HEK293 (cell line): Measurements from ENCODE around the gene RNF11.
"Not testable (repeated sequence)": the region's sequence is repeated elsewhere in the genome, so short reads cannot be mapped to it uniquely, and the experiment has no call there.

Source experiments
- CTCF ChIA-PET: fragments of 350-600 bp; formaldehyde crosslinking; extraction: SDS; loops from one replicate; lab custom pipeline; 2021; ENCODE audit warnings: antibody characterized with exemption; lab: Yijun Ruan, JAX
- POLR2A ChIA-PET: fragments of 300-600 bp; formaldehyde crosslinking; extraction: SDS; loops from one replicate; lab custom pipeline; 2020; ENCODE audit warnings: antibody characterized with exemption, inconsistent platforms; lab: Yijun Ruan, JAX
- H3K27ac ChIP-seq: fragments of 200-500 bp; sonication (Bioruptor generic); 2 replicates; pipeline ENCODE4 v1.5.1; 2014; ENCODE audit warnings: low read depth, low read length, control low read depth, inconsistent platforms; ENCODE audit errors: extremely low read depth
- H3K36me3 ChIP-seq, 2 experiments: fragments of 200-500 bp in 1 of 2; sonication (Bioruptor generic) in 1 of 2; 1 replicate in 1 of 2; 2 replicates in 1 of 2; pipeline ENCODE4 v1.5.1; 2014 to 2017; ENCODE audit warnings: inconsistent platforms in 2 of 2, low read length in 2 of 2; ENCODE audit not compliant: control insufficient read depth in 2 of 2, insufficient read depth in 1 of 2
- H3K4me1 ChIP-seq: fragments of 200-500 bp; sonication (Bioruptor generic); 2 replicates; pipeline ENCODE4 v1.5.1; 2014; ENCODE audit warnings: mild to moderate bottlenecking, low read length, inconsistent platforms; ENCODE audit not compliant: control insufficient read depth, insufficient read depth
- H3K4me3 ChIP-seq: 2 replicates; pipeline ENCODE4 v1.5.1; 2011; ENCODE audit warnings: low read depth, mild to moderate bottlenecking, control low read depth, low read length, moderate library complexity
- H3K9me3 ChIP-seq: fragments of 200-500 bp; sonication (Bioruptor generic); 2 replicates; pipeline ENCODE4 v1.5.1; 2014; ENCODE audit warnings: low read depth, low read length, inconsistent platforms; ENCODE audit not compliant: control insufficient read depth, insufficient read depth
- KLF9 ChIP-seq: fragments of 450-650 bp; formaldehyde crosslinking; IDR thresholded peaks from 2 replicates; pipeline ENCODE4 v1.5.1; 2016; ENCODE audit warnings: missing biosample characterization, missing genetic modification characterization, low read depth
- MZF1 ChIP-seq: fragments of 450-650 bp; formaldehyde crosslinking; IDR thresholded peaks from 2 replicates; pipeline ENCODE4 v1.5.1; 2017; ENCODE audit warnings: missing biosample characterization, missing genetic modification characterization, borderline replicate concordance
- SALL2 ChIP-seq: fragments of 450-650 bp; formaldehyde crosslinking; IDR thresholded peaks from 2 replicates; pipeline ENCODE4 v1.5.0; 2017; ENCODE audit warnings: missing biosample characterization, mild to moderate bottlenecking, missing genetic modification characterization, borderline replicate concordance
- SETDB1 ChIP-seq: IDR thresholded peaks from one replicate; pipeline ENCODE4 v1.6.1; 2017; ENCODE audit warnings: mild to moderate bottlenecking, low read length, moderate library complexity, mixed read lengths; ENCODE audit not compliant: insufficient read length
- SP2 ChIP-seq: fragments of 450-650 bp; formaldehyde crosslinking; IDR thresholded peaks from 2 replicates; pipeline ENCODE4 v1.5.1; 2016; ENCODE audit warnings: missing biosample characterization, missing genetic modification characterization
- ZBTB48 ChIP-seq: fragments of 450-650 bp; formaldehyde crosslinking; IDR thresholded peaks from 2 replicates; pipeline ENCODE4 v1.5.1; 2016; ENCODE audit warnings: missing biosample characterization, missing genetic modification characterization
- ZFP69B ChIP-seq: fragments of 450-650 bp; formaldehyde crosslinking; IDR thresholded peaks from 2 replicates; pipeline ENCODE4 v1.5.1; 2016; ENCODE audit warnings: missing biosample characterization, missing genetic modification characterization
- ZIC2 ChIP-seq: fragments of 450-650 bp; formaldehyde crosslinking; IDR thresholded peaks from 2 replicates; pipeline ENCODE4 v1.5.1; 2016; ENCODE audit warnings: missing biosample characterization, missing genetic modification characterization
- ZNF157 ChIP-seq: fragments of 450-650 bp; formaldehyde crosslinking; IDR thresholded peaks from 2 replicates; pipeline ENCODE4 v1.5.1; 2016; ENCODE audit warnings: missing biosample characterization, missing genetic modification characterization
- ZNF174 ChIP-seq: fragments of 450-650 bp; formaldehyde crosslinking; IDR thresholded peaks from 2 replicates; pipeline ENCODE4 v1.5.0; 2017; ENCODE audit warnings: missing biosample characterization, mild to moderate bottlenecking, missing genetic modification characterization
- ZNF221 ChIP-seq: fragments of 450-650 bp; formaldehyde crosslinking; IDR thresholded peaks from 2 replicates; pipeline ENCODE4 v1.5.1; 2017; ENCODE audit warnings: missing biosample characterization, missing genetic modification characterization, borderline replicate concordance
- ZNF433 ChIP-seq: fragments of 450-650 bp; formaldehyde crosslinking; IDR thresholded peaks from 2 replicates; pipeline ENCODE4 v1.5.1; 2016; ENCODE audit warnings: missing biosample characterization, missing genetic modification characterization, low read depth
- ZNF549 ChIP-seq: fragments of 450-650 bp; IDR thresholded peaks from 2 replicates; pipeline ENCODE4 v1.5.1; 2018; ENCODE audit warnings: missing biosample characterization, missing genetic modification characterization, mild to moderate bottlenecking, inconsistent platforms, moderate library complexity
- ZNF555 ChIP-seq: fragments of 450-650 bp; formaldehyde crosslinking; conservative IDR thresholded peaks from 2 replicates; pipeline ENCODE4 v1.5.1; 2017; ENCODE audit warnings: missing biosample characterization, mild to moderate bottlenecking, missing genetic modification characterization, inconsistent platforms
- ZNF560 ChIP-seq: fragments of 450-650 bp; formaldehyde crosslinking; IDR thresholded peaks from 2 replicates; pipeline ENCODE4 v1.5.1; 2017; ENCODE audit warnings: missing biosample characterization, missing genetic modification characterization, borderline replicate concordance
- ZNF596 ChIP-seq: fragments of 450-650 bp; IDR thresholded peaks from 2 replicates; pipeline ENCODE4 v1.5.0; 2018; ENCODE audit warnings: missing biosample characterization, mild to moderate bottlenecking, missing genetic modification characterization, moderate library complexity
- ZNF610 ChIP-seq: fragments of 450-650 bp; formaldehyde crosslinking; IDR thresholded peaks from 2 replicates; pipeline ENCODE4 v1.5.1; 2016; ENCODE audit warnings: missing biosample characterization, missing genetic modification characterization, borderline replicate concordance
- ZNF791 ChIP-seq: fragments of 450-650 bp; formaldehyde crosslinking; IDR thresholded peaks from 2 replicates; pipeline ENCODE4 v1.5.1; 2016; ENCODE audit warnings: missing biosample characterization, missing genetic modification characterization
- ZNF843 ChIP-seq: fragments of 450-650 bp; formaldehyde crosslinking; IDR thresholded peaks from 2 replicates; pipeline ENCODE4 v1.5.1; 2016; ENCODE audit warnings: missing biosample characterization, missing genetic modification characterization
- TF ChIP-seq, protein P1 (sequence below): fragments of 450-650 bp; formaldehyde crosslinking; IDR thresholded peaks from 2 replicates; pipeline ENCODE4 v1.5.1; 2016; ENCODE audit warnings: missing biosample characterization, missing genetic modification characterization
- TF ChIP-seq, protein P2 (sequence below): fragments of 450-650 bp; formaldehyde crosslinking; IDR thresholded peaks from 2 replicates; pipeline ENCODE4 v1.5.1; 2017; ENCODE audit warnings: missing biosample characterization, missing genetic modification characterization
- TF ChIP-seq, protein P3 (sequence below): fragments of 450-650 bp; formaldehyde crosslinking; IDR thresholded peaks from 2 replicates; pipeline ENCODE4 v1.5.1; 2017; ENCODE audit warnings: missing biosample characterization, missing genetic modification characterization

The RNF11 gene

DNA sequence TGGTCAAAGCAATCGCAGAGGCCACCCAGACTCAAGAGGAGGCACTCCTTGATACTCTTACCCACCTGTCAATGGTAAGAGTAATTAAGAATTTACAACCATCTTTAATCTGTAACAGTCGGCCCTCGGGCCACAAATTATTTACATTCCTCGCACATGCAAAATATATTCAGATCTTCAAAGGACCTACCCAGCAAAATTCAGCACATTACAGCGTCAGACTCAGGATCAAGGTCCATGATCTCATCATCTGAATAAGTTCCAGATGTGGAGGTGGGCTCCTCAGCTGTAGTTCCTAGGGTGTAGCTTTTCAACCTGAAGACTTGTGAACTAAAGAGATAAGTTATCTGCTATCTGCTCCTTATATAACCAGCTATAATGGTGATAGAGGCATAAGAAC is 17.1 kb upstream of the RNF11 start:
- ChIA-PET CTCF (interaction anchor here (0.7 to 1.3 kb wide), 3 partner anchors 26 to 300 kb away, joined by 3 read pairs; partner anchors contain the start of gene EPS15), POLR2A (interaction anchor here (0.7 kb wide), 1 partner anchor 1132 kb away, joined by 8 read pairs; no protein-coding TSS in a partner anchor)
- TF ChIP-seq ZIC2 (tag by site-specific recombination) (no peak), SP2 (tag by site-specific recombination) (0 out of 2 replicates have a peak, but pooled peaks have one; percentile 17)
- TF ChIP-seq, all 188 proteins: peak for 1
- no peak overlapping the region for H3K27ac ChIP-seq
- H3K9me3 ChIP-seq, result no peaks in the 10 kb centered on the region
- no peaks in the 10 kb centered on the region for H3K4me1 ChIP-seq
- H3K4me3 ChIP-seq, result no peak overlapping the region
- H3K36me3 ChIP-seq, result no peaks in the 10 kb centered on the region

DNA sequence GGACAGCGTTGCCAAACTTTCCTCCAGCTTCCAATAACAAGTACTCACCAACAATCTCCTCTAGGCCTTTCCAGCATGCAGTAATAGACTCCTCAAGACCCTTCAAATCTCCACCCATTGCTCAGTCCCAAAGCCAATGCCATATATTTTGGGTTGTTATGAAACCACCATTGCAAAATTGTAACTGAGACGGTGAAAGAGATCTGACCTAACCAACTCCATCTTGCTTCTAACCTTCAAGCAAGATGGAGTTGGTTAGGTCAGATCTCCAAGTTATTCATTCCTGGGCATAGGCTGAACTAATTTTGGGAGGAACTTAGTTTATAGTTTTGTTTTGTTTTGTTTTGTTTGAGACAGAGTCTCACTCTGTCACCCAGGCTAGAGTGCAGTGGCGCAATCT is 14.5 kb upstream of the RNF11 start:
- H3K4me3 ChIP-seq, H3K36me3 ChIP-seq, H3K9me3 ChIP-seq, H3K4me1 ChIP-seq, H3K27ac ChIP-seq: not testable (repeated sequence)
- ChIA-PET POLR2A (interaction anchor here (1.5 kb wide), 1 partner anchor 14 kb away, joined by 10 read pairs; the partner anchor contains the start of gene RNF11), CTCF (interaction anchor here (1.6 kb wide), 1 partner anchor 14 kb away, joined by 4 read pairs; the partner anchor contains the start of gene RNF11)

DNA sequence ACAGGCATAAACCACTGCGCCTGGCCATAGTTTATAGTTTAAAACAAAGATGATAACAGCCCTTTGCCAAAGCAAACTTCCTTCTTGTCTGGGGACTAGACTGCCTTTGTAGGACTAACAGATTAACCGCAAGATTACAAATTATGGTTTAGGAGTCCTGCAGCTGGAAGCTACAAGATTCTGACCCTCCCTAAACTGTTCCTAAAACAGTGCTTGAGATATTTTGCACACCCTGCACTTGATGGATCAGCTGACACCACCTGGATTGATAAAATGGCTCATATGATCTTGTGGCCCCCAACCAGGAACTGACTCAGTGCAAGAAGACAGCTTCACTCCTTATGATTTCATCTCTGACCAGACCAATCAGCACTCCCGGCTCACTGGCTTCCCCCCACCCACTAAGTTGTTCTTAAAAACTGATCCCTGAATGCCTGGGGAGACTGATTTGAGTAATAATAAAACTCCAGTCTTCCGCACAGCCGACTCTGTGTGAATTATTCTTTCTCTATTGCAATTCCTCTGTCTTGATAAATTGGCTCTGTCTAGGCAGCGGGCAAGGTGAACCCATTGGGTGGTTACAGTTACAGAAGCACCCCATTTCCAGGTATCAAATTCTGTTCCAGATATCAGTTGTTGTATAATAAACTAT is 13.8 kb upstream of the RNF11 start:
- TF ChIP-seq, protein P1, sequence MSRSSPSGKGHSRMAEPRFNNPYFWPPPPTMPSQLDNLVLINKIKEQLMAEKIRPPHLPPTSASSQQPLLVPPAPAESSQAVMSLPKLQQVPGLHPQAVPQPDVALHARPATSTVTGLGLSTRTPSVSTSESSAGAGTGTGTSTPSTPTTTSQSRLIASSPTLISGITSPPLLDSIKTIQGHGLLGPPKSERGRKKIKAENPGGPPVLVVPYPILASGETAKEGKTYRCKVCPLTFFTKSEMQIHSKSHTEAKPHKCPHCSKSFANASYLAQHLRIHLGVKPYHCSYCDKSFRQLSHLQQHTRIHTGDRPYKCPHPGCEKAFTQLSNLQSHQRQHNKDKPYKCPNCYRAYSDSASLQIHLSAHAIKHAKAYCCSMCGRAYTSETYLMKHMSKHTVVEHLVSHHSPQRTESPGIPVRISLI (tag by site-specific recombination), result no peak
- TF ChIP-seq SETDB1, result peak; percentile 68
- Histone ChIP-seq H3K4me1 (no peaks in the 10 kb centered on the region), H3K9me3 (no peaks in the 10 kb centered on the region), H3K36me3 (no peaks in the 10 kb centered on the region), H3K4me3 (no peak overlapping the region), H3K27ac (no peak overlapping the region)
- CTCF ChIA-PET, result interaction anchor here (1.6 kb wide), 1 partner anchor 13 kb away, joined by 4 read pairs; the partner anchor contains the start of gene RNF11
- POLR2A ChIA-PET, result no interaction called here

DNA sequence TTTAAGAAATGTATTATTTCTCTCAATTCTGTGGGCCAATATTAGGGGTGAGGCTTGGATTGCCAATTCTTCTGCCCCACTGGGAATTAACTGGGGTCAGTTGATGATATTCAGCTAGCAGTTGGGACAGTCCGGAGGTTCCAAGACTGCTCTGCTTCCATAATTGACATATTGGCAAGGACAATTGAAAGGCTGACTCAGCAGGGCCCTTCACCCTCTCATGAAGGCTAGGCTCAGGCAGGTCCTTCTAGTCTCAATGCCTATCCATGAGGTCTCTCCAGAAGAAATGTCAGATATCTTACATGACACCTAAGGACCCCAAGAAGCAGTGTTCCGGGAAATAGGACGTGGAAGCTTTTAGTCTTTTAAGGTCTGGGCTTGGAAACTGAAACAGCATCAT is 13.3 kb upstream of the RNF11 start:
- POLR2A ChIA-PET, result no interaction called here
- H3K4me3 ChIP-seq, result no peak overlapping the region
- H3K27ac ChIP-seq, result no peak overlapping the region
- no peaks in the 10 kb centered on the region for H3K9me3 ChIP-seq
- no peaks in the 10 kb centered on the region for H3K4me1 ChIP-seq
- CTCF ChIA-PET, result no interaction called here
- H3K36me3 ChIP-seq, result no peaks in the 10 kb centered on the region
- TF ChIP-seq ZNF843 (no peak), ZNF157 (tag by site-specific recombination) (no peak), ZNF174 (tag by site-specific recombination) (no peak), ZNF560 (tag by site-specific recombination) (no peak), MZF1 (tag by site-specific recombination) (no peak), ZNF610 (no peak), SALL2 (tag by site-specific recombination) (no peak), ZBTB48 (tag by site-specific recombination) (no peak), ZFP69B (tag by site-specific recombination) (no peak), ZNF555 (no peak), ZNF791 (tag by site-specific recombination) (no peak), KLF9 (no peak), ZNF221 (tag by site-specific recombination) (no peak), ZNF433 (no peak), ZNF549 (tag by site-specific recombination) (no peak), ZNF596 (tag by site-specific recombination) (no peak)
- TF ChIP-seq, protein P2, sequence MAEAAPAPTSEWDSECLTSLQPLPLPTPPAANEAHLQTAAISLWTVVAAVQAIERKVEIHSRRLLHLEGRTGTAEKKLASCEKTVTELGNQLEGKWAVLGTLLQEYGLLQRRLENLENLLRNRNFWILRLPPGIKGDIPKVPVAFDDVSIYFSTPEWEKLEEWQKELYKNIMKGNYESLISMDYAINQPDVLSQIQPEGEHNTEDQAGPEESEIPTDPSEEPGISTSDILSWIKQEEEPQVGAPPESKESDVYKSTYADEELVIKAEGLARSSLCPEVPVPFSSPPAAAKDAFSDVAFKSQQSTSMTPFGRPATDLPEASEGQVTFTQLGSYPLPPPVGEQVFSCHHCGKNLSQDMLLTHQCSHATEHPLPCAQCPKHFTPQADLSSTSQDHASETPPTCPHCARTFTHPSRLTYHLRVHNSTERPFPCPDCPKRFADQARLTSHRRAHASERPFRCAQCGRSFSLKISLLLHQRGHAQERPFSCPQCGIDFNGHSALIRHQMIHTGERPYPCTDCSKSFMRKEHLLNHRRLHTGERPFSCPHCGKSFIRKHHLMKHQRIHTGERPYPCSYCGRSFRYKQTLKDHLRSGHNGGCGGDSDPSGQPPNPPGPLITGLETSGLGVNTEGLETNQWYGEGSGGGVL (tag by site-specific recombination), result no peak
- TF ChIP-seq, protein P3, sequence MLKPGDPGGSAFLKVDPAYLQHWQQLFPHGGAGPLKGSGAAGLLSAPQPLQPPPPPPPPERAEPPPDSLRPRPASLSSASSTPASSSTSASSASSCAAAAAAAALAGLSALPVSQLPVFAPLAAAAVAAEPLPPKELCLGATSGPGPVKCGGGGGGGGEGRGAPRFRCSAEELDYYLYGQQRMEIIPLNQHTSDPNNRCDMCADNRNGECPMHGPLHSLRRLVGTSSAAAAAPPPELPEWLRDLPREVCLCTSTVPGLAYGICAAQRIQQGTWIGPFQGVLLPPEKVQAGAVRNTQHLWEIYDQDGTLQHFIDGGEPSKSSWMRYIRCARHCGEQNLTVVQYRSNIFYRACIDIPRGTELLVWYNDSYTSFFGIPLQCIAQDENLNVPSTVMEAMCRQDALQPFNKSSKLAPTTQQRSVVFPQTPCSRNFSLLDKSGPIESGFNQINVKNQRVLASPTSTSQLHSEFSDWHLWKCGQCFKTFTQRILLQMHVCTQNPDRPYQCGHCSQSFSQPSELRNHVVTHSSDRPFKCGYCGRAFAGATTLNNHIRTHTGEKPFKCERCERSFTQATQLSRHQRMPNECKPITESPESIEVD (tag by site-specific recombination), result no peak
